Liver (tissue), 9 donors: ENCODE data around the gene CIB4. TPM values are rescaled to one million over a fixed set of nuclear protein-coding genes. Genes with fewer than 3 reads are reported as not detected.

Experiments used
- DNase-seq: peaks from one replicate; pipeline ENCODE4 v3.0.0-alpha.2; 2017; ENCODE audit warnings: low spot score
- H3K27ac ChIP-seq, 2 donors: one replicate each; pipeline ENCODE4 v1.7.0; 2013; ENCODE audit warnings: inconsistent platforms in 2 of 2, low read length in 2 of 2, control low read depth in 1 of 2, low read depth in 1 of 2, mild to moderate bottlenecking in 1 of 2
- H3K27me3 ChIP-seq, 4 donors: one replicate each; pipeline versions ENCODE4 v1.6.1 to v1.7.0; 2013; ENCODE audit warnings: low read length in 3 of 4, inconsistent platforms in 1 of 4, mild to moderate bottlenecking in 1 of 4, moderate library complexity in 1 of 4; ENCODE audit not compliant: control insufficient read depth in 4 of 4, insufficient read depth in 4 of 4
- H3K36me3 ChIP-seq, 4 donors: one replicate each; pipeline versions ENCODE4 v1.6.1 to v1.7.0; 2013; ENCODE audit warnings: low read length in 3 of 4, mild to moderate bottlenecking in 3 of 4, low read depth in 1 of 4, moderate library complexity in 1 of 4; ENCODE audit not compliant: control insufficient read depth in 4 of 4, insufficient read depth in 3 of 4
- H3K4me1 ChIP-seq, 4 donors: one replicate each; pipeline versions ENCODE4 v1.6.1 to v1.7.0; 2013; ENCODE audit warnings: low read length in 3 of 4, mild to moderate bottlenecking in 3 of 4, moderate library complexity in 1 of 4; ENCODE audit not compliant: control insufficient read depth in 4 of 4, insufficient read depth in 4 of 4
- H3K4me3 ChIP-seq, 3 donors: one replicate each; pipeline versions ENCODE4 v1.6.1 to v1.7.0; 2013; ENCODE audit warnings: low read length in 3 of 3, control low read depth in 1 of 3, low read depth in 1 of 3, mild to moderate bottlenecking in 1 of 3
- H3K9ac ChIP-seq, 2 donors: one replicate each; pipeline ENCODE4 v1.7.0; 2013; ENCODE audit warnings: low read length in 2 of 2, mild to moderate bottlenecking in 2 of 2, moderate library complexity in 2 of 2, control low read depth in 1 of 2, low read depth in 1 of 2
- H3K9me3 ChIP-seq, 4 donors: one replicate each; pipeline versions ENCODE4 v1.6.1 to v1.7.0; 2013; ENCODE audit warnings: low read length in 3 of 4; ENCODE audit not compliant: control insufficient read depth in 4 of 4
- EGR1 ChIP-seq, 2 donors: IDR thresholded peaks; 2 replicates each; pipeline ENCODE4 v1.6.1; 2016 to 2018; ENCODE audit warnings: antibody characterized with exemption in 2 of 2, low read depth in 2 of 2
- FOXA1 ChIP-seq: IDR thresholded peaks from 2 replicates; pipeline ENCODE4 v1.6.1; 2016; ENCODE audit warnings: antibody characterized with exemption
- FOXA2 ChIP-seq: IDR thresholded peaks from 2 replicates; pipeline ENCODE4 v1.6.1; 2016; ENCODE audit warnings: antibody characterized with exemption
- GABPA ChIP-seq, 2 donors: IDR thresholded peaks in 1 of 2; conservative IDR thresholded peaks in 1 of 2; 2 replicates each; pipeline ENCODE4 v1.6.1; 2016; ENCODE audit warnings: antibody characterized with exemption in 2 of 2, mild to moderate bottlenecking in 1 of 2, moderate library complexity in 1 of 2
- HNF4A ChIP-seq, 2 donors: conservative IDR thresholded peaks; 2 replicates each; pipeline ENCODE4 v1.6.1; 2016; ENCODE audit warnings: antibody characterized with exemption in 2 of 2, mild to moderate bottlenecking in 2 of 2
- HNF4G ChIP-seq: IDR thresholded peaks from 2 replicates; pipeline ENCODE4 v1.6.1; 2016; ENCODE audit warnings: antibody characterized with exemption
- JUND ChIP-seq, 2 donors: IDR thresholded peaks; 2 replicates each; pipeline ENCODE4 v1.6.1; 2016; ENCODE audit warnings: antibody characterized with exemption in 2 of 2
- NR2F2 ChIP-seq: IDR thresholded peaks from 2 replicates; pipeline ENCODE4 v1.6.1; 2016; ENCODE audit warnings: antibody characterized with exemption
- RAD21 ChIP-seq, 2 donors: IDR thresholded peaks; 2 replicates each; pipeline ENCODE4 v1.6.1; 2016; ENCODE audit warnings: antibody characterized with exemption in 2 of 2, mild to moderate bottlenecking in 2 of 2
- RXRA ChIP-seq, 2 donors: IDR thresholded peaks; 2 replicates each; pipeline ENCODE4 v1.6.1; 2017 to 2018; ENCODE audit warnings: antibody characterized with exemption in 2 of 2, mild to moderate bottlenecking in 1 of 2
- SP1 ChIP-seq: IDR thresholded peaks from 2 replicates; pipeline ENCODE4 v1.6.1; 2018; ENCODE audit warnings: antibody characterized with exemption, mild to moderate bottlenecking
- TAF1 ChIP-seq: conservative IDR thresholded peaks from 2 replicates; pipeline ENCODE4 v1.6.1; 2016; ENCODE audit warnings: antibody characterized with exemption, mild to moderate bottlenecking
- YY1 ChIP-seq: IDR thresholded peaks from 2 replicates; pipeline ENCODE4 v1.6.1; 2016; ENCODE audit warnings: antibody characterized with exemption, mild to moderate bottlenecking
- WGBS: extraction: QIAGEN DNeasy Blood & Tissue Kit; methylation state at CpG from one replicate; pipeline ENCODE4 v1.1.7; 2013; 5-methylcytosine and 5-hydroxymethylcytosine counted together
- polyA plus RNA-seq, 2 donors: library from polyadenylated mRNA; stranded (reverse) in 1 of 2; unstranded in 1 of 2; fragments of 200-250 nt in 1 of 2; fragments of >200 nt in 1 of 2; fragmentation: Nextera tagmentation in 1 of 2; extraction: Ambion mirVana in 1 of 2; gene quantifications; one replicate each; pipeline versions ENCODE4 v1.2.1 to v1.2.3, GENCODE V29; 2013 to 2015
- total RNA-seq, 2 donors: library from RNA; depleted of rRNA; stranded (reverse); fragments of >200 nt; gene quantifications; one replicate each; pipeline ENCODE4 v1.2.3, GENCODE V29; 2014
- TF ChIP-seq, protein P1 (sequence below): IDR thresholded peaks from 2 replicates; pipeline ENCODE4 v1.6.1; 2016; ENCODE audit warnings: antibody characterized with exemption
- TF ChIP-seq, protein P2 (sequence below): IDR thresholded peaks from 2 replicates; pipeline ENCODE4 v1.6.1; 2016; ENCODE audit warnings: antibody characterized with exemption
- TF ChIP-seq, protein P3 (sequence below): fragments of 150-350 bp; IDR thresholded peaks from 2 replicates; pipeline ENCODE4 v1.5.1; 2017; ENCODE audit warnings: improper control_type of control experiment, low read depth, low read length; ENCODE audit not compliant: missing input control
- TF ChIP-seq, protein P4 (sequence below): IDR thresholded peaks from 2 replicates; pipeline ENCODE4 v1.6.1; 2016; ENCODE audit warnings: antibody characterized with exemption, mild to moderate bottlenecking
- TF ChIP-seq, protein P5 (sequence below): IDR thresholded peaks from 2 replicates; pipeline ENCODE4 v1.6.1; 2016; ENCODE audit warnings: antibody characterized with exemption
- donor health status: healthy.
- donor health status: healthy.
- donor health status: healthy.
- donor health status: healthy.
- donor health status: healthy.

CIB4 gene
- total and polyA plus RNA-seq, 4 donors: not detected

DNA sequence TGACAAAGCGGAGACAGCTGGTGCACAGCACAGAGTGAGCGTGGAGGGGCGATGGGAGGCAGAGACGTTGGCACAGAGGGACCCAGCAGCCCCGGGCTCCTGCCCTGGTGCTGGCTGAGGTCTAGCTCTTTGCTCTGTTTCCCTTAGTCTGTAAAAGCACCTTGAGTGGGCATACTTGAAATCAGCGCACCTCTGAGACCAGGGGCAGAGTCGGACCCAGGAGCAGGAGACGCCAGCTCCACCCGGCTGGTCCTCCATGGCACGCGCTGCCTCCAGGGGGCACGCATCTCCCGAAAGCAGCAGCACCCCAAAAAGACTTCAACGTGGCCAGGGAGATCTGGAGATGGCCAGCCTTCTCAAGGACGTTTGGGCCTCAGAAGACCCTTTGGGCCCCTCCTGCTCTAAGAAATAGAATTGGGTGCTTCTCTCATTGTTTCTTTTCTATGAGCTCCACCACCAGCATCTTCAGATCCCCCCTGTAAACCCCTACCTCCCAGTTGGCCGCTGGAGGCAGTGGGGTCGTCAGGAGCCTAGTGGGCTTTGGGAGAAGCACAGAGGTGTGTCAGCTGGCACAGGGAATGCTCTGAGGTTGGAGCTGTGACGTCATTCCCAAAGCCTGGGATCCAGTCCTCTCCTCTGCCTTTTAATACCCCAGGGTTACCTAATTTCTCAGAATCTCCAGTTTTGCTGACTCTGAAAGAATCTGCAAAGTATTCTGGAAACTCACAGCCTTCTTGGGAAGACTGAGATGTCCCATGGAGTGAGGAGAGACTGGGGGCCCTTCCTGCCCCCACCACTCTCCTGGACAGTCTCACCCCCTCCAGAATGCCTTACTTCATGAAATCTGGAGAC, 58.9 kb downstream of the CIB4 start:
- DNase-seq: no peak
- H3K27ac ChIP-seq: no peak overlapping the region
- WGBS: 80% methylated on average over 18 of the region's 18 CpGs

DNA sequence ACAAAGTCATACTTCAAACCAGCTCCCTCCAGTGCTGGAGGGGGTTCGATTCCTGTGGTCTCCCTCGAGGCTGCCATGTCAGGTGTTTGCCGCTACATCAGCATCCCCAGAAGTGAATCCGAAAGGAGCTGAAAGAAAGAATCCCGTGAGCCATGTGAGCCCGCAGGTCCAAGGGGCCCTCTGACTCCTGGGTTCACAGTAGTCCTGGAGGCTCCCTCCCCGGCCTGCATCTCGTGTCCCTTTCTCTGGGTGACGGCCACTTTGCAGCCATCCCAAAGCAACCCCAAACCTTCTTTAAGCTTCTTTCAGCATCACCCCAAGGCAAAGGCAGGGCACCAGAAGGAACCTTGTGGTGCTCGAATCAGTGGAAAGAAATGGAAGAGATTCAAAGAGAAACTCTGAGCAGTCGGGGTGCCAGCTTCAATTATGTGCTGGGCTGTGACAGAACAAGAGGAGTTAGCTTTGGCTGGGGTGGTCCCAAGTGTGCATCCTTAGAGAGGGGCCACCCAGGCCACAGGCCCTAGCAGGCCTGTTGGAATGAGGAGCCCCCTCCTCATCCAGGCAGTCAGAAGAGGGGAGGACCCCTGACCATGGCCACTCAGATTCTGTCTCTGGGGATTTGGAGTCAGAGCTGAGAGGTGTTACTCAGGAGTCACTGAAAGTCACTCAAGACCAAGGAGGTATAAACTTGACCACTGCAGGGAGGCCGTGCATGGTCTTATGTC, 59.7 kb downstream of the CIB4 start:
- no peaks in the 10 kb centered on the region for H3K27me3 ChIP-seq
- H3K4me3 ChIP-seq: no peak overlapping the region
- H3K36me3 ChIP-seq: no peaks in the 10 kb centered on the region
- TF ChIP-seq, protein P1, sequence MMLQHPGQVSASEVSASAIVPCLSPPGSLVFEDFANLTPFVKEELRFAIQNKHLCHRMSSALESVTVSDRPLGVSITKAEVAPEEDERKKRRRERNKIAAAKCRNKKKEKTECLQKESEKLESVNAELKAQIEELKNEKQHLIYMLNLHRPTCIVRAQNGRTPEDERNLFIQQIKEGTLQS: no peak
- no peak for TF ChIP-seq EGR1 (IDR thresholded peaks at IDR 0.05; ENCODE audit: low read depth in 2 of 2)
- no peak for TF ChIP-seq NR2F2
- TF ChIP-seq FOXA1: no peak
- TF ChIP-seq, protein P2, sequence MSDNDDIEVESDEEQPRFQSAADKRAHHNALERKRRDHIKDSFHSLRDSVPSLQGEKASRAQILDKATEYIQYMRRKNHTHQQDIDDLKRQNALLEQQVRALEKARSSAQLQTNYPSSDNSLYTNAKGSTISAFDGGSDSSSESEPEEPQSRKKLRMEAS: no peak
- TF ChIP-seq FOXA2: no peak
- TF ChIP-seq, protein P3, sequence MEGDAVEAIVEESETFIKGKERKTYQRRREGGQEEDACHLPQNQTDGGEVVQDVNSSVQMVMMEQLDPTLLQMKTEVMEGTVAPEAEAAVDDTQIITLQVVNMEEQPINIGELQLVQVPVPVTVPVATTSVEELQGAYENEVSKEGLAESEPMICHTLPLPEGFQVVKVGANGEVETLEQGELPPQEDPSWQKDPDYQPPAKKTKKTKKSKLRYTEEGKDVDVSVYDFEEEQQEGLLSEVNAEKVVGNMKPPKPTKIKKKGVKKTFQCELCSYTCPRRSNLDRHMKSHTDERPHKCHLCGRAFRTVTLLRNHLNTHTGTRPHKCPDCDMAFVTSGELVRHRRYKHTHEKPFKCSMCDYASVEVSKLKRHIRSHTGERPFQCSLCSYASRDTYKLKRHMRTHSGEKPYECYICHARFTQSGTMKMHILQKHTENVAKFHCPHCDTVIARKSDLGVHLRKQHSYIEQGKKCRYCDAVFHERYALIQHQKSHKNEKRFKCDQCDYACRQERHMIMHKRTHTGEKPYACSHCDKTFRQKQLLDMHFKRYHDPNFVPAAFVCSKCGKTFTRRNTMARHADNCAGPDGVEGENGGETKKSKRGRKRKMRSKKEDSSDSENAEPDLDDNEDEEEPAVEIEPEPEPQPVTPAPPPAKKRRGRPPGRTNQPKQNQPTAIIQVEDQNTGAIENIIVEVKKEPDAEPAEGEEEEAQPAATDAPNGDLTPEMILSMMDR: no peak
- TF ChIP-seq, protein P4, sequence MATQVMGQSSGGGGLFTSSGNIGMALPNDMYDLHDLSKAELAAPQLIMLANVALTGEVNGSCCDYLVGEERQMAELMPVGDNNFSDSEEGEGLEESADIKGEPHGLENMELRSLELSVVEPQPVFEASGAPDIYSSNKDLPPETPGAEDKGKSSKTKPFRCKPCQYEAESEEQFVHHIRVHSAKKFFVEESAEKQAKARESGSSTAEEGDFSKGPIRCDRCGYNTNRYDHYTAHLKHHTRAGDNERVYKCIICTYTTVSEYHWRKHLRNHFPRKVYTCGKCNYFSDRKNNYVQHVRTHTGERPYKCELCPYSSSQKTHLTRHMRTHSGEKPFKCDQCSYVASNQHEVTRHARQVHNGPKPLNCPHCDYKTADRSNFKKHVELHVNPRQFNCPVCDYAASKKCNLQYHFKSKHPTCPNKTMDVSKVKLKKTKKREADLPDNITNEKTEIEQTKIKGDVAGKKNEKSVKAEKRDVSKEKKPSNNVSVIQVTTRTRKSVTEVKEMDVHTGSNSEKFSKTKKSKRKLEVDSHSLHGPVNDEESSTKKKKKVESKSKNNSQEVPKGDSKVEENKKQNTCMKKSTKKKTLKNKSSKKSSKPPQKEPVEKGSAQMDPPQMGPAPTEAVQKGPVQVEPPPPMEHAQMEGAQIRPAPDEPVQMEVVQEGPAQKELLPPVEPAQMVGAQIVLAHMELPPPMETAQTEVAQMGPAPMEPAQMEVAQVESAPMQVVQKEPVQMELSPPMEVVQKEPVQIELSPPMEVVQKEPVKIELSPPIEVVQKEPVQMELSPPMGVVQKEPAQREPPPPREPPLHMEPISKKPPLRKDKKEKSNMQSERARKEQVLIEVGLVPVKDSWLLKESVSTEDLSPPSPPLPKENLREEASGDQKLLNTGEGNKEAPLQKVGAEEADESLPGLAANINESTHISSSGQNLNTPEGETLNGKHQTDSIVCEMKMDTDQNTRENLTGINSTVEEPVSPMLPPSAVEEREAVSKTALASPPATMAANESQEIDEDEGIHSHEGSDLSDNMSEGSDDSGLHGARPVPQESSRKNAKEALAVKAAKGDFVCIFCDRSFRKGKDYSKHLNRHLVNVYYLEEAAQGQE: no peak
- no peak for TF ChIP-seq RXRA (IDR thresholded peaks at IDR 0.05)
- TF ChIP-seq YY1: no peak
- TF ChIP-seq, protein P5, sequence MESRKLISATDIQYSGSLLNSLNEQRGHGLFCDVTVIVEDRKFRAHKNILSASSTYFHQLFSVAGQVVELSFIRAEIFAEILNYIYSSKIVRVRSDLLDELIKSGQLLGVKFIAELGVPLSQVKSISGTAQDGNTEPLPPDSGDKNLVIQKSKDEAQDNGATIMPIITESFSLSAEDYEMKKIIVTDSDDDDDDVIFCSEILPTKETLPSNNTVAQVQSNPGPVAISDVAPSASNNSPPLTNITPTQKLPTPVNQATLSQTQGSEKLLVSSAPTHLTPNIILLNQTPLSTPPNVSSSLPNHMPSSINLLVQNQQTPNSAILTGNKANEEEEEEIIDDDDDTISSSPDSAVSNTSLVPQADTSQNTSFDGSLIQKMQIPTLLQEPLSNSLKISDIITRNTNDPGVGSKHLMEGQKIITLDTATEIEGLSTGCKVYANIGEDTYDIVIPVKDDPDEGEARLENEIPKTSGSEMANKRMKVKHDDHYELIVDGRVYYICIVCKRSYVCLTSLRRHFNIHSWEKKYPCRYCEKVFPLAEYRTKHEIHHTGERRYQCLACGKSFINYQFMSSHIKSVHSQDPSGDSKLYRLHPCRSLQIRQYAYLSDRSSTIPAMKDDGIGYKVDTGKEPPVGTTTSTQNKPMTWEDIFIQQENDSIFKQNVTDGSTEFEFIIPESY: no peak
- no peak for TF ChIP-seq JUND (IDR thresholded peaks at IDR 0.05)
- no peak for TF ChIP-seq HNF4A (conservative IDR thresholded peaks at IDR 0.05)
- no peak for TF ChIP-seq HNF4G
- TF ChIP-seq SP1: no peak
- no peak for TF ChIP-seq TAF1
- no peak for TF ChIP-seq RAD21 (IDR thresholded peaks at IDR 0.05)
- no peak for TF ChIP-seq GABPA (IDR thresholded peaks at IDR 0.05 in 1 of 2, conservative IDR thresholded peaks at IDR 0.05 in 1 of 2)
- H3K9me3 ChIP-seq: no peaks in the 10 kb centered on the region
- no peak overlapping the region for H3K9ac ChIP-seq
- no peaks in the 10 kb centered on the region for H3K4me1 ChIP-seq
- WGBS: 88% methylated on average over 12 of the region's 12 CpGs
- no peak for DNase-seq
- no peak overlapping the region for H3K27ac ChIP-seq

More for the DNA sequence above, 58.9 kb downstream of the CIB4 start:
- TF ChIP-seq, protein P2: no peak
- TF ChIP-seq RXRA (IDR thresholded peaks at IDR 0.05): no peak
- TF ChIP-seq EGR1 (IDR thresholded peaks at IDR 0.05; ENCODE audit: low read depth in 2 of 2): no peak
- TF ChIP-seq, protein P5: no peak
- TF ChIP-seq SP1: no peak
- Histone ChIP-seq H3K9ac (no peak overlapping the region), H3K36me3 (no peaks in the 10 kb centered on the region), H3K4me3 (no peak overlapping the region), H3K9me3 (no peaks in the 10 kb centered on the region), H3K27me3 (no peaks in the 10 kb centered on the region), H3K4me1 (no peaks in the 10 kb centered on the region)
